GM19455 (cell line): ENCODE results near the gene HOXB9.

Source experiments
- ATAC-seq: cut with Tn5 transposase; IDR thresholded peaks from one replicate; pipeline ENCODE4 v1.9.1; 2021; ENCODE audit not compliant: unreplicated experiment

The HOXB9 gene

GRCh38 chr17:48626245-48627117, at the start of gene HOXB9:
HOXB9 (minus strand) TSS chr17:48626358; CDS start chr17:48626269, 89 bp downstream.
- no peak for ATAC-seq

DNA sequence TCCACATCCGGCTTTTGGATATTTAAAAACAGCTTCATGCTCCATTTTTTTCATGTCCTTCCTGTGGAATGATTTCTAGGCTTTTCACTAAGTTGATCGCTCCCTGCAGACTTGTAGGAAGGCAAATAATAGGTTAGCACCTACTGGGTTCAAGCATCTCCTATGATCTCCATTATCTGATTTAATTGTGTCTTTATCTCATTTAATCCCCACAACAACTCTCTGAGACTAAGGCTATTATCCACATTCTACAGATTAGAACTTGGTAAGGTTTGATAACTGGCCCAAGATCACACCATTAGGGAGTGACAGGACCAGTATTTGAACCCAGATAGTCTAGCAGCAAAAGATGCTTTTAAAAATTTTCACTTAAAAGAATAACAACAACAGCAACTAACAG, 46.2 kb upstream of the HOXB9 start:
- no peak for ATAC-seq

- no peak for ATAC-seq
Measured at GRCh38 chr17:48671697-48672171, 45.6 kb upstream of the HOXB9 start.

DNA sequence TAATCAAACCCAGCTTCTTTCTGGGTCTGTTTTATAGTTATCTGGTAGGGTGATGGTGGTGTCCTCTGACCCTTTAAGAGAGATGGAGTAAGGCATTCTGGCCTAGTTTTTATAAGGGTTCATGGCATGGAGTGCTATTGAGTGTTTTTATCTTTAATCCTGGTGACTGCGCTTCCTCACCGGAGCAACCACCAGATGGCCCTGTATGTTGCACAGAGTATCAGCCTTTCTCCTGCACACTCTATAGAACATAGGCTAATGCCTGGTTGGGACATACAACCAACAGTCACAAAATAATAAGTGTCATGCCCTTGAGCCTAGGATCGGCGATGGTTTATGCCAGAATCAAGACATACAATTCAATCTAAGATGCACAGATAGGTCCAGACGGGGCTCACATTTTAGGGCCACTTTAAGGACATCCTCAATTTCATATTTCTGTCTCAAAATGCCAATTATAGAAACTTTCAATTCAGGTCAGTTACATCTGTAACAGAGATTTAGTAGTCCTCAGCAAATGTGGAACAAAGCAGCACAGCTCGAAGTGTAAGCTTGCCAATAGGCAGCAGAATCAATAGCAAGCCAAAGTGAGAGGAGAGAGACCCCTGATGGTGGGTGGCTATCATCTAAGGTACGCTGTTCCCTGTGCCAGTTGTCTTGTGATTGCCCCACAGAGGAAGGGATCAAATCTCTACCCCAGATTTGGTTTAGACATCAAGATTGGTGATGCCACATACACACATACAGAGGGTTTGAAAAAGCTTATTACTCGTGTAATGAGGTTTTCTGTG, 37.2 kb upstream of the HOXB9 start:
- ATAC-seq, result no peak

GRCh38 chr17:48655913-48656312, 29.8 kb upstream of the HOXB9 start:
- no peak for ATAC-seq

- ATAC-seq, result no peak
Measured at GRCh38 chr17:48649741-48650140, 23.6 kb upstream of the HOXB9 start.

DNA sequence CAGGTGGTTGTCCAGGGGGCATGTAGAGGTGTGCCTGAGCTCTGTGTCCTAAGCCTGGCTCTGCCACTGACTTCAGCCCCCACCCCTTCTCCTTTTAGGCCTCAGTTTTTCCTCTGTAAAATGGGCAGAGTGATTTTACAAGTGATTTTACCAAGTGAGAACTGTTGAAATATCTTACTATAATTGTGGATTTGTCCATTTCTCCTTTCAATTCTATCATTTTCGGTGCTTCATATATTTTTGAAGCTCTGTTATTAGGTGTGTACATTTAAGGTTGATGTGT, 21.7 kb upstream of the HOXB9 start:
- no peak for ATAC-seq

DNA sequence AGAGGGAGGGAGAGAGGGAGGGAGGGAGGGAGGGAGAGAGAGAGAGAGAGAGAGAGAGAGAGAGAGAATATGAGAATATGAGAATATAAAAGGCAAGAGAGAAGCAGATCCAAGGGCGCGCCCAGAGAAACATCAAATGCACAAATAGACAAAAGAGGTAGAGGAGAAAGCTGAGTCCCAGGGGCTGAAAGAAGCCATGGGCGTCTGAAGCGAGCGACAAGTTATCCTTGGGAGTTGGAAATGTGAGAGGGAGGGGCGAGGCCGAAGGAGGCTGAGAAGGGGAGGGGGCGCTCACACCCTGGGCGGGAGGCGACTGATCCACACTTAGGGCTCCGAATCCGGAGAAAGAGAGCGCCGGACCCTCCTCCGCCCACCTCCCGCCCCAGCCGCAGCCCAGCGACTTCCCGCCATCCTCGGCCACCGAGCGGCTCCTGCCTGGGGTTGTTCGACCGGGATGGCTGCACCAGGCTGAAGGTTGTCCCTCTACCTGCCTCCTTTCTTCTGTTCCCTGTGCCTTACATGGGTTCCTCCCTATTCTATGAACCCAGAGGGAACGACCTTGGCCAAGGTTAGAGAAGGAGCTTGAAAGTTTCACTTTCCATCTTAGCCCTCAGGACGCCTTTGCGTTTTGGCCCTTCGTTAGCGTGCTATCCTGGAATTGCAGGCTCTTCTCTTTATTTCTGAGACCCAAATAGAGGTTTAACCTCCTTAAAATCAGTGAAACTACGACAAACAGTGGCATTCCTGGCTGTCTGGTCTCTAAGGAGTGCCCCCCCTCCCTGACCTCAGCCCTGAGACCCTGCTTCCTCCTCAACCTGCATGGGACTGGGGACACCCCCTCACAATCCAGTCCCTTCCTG, 21.2 kb upstream of the HOXB9 start:
- no peak for ATAC-seq

- ATAC-seq, result no peak
Measured at GRCh38 chr17:48646183-48647102, 20.3 kb upstream of the HOXB9 start.

DNA sequence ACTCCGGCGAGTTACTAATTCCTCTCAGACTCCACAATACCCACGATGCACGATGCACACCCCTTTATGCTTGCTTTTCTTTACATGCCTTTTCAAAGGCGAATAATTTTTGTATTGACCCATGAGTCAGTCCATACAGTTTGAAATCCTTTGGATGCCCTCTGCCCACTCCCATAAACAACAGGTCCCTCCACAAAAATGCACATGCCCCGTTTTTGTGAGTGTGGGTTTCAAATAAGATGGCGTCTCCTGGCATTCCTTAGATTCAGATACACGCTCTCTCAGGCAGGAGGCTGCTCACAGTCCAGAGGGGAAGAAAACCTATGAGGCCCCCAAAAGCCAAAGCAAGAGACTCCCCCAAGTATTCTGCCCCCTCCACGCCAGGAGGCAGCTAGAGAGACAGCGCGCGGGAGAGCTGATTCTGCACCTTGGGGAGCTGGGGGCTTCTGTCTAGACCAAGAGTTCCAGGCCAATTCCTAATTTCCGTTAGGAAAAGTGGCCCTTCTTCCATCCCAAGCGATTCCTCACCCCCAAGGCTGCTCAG, 19.6 kb upstream of the HOXB9 start:
- ATAC-seq, result no peak

GRCh38 chr17:48644910-48645557, 18.9 kb upstream of the HOXB9 start:
- no peak for ATAC-seq

DNA sequence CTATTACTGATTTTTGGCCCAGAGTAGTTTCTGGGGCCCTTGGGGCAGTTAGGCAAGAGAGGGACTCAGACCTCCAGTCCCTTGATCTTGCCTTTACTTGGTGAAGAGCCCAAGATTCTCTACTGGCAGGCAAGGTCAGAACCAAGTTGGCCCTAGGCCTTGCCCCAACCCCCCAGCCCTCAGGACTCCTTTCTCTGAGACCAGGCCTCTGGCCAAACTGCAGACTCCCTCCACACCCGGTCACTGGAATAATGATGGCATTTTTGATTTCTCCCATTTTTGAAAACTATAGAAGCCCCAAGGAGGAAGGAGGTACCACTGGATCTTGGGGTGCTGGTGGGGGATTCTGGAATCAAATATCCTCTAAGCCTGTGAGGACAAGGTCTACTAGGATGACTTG, 18.0 kb upstream of the HOXB9 start:
- no peak for ATAC-seq

GRCh38 chr17:48643697-48644012, 17.5 kb upstream of the HOXB9 start:
- no peak for ATAC-seq

DNA sequence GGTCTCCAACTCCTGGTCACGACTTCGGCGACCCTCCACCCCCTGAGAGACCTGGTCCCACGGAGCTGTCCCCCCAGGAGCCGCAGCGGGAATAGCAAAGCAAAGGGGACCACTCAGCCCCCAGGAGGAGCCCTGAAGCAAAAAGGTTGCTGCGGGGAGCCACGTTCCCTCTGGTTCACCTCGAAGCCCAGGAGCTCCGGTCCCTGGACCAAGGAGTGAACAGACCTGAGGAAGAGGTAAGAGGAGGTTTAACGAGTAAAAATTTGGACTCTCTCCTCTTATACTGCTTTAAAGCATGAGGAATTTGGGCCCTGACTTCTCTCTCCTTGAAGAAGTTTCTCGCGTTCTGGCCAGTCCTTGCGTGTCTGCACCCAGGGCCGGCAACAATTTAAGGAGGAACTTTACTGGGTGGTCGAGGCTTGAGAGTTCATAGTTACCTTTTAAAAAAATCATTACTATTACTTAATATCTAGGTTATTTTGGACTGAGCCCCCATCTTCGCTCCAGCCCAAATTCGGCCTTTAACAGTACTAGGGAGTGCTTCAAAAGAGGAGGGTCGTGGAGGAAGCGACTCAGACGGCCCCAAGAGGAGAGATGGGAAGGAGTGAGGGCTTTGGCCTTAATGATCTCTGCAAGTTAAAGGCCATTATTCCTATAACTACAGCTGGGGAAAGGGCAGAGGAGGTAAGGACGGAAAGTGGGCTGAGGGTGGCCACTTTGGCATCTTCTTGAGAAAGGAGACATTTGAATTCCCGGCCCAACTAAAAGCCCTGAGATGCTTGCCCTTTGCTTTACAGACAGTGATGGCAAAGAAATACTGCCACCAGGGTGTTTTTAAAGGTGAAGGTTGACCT, 16.9 kb upstream of the HOXB9 start:
- ATAC-seq, result no peak

- ATAC-seq, result no peak
Measured at GRCh38 chr17:48642059-48642842, 16.1 kb upstream of the HOXB9 start.

DNA sequence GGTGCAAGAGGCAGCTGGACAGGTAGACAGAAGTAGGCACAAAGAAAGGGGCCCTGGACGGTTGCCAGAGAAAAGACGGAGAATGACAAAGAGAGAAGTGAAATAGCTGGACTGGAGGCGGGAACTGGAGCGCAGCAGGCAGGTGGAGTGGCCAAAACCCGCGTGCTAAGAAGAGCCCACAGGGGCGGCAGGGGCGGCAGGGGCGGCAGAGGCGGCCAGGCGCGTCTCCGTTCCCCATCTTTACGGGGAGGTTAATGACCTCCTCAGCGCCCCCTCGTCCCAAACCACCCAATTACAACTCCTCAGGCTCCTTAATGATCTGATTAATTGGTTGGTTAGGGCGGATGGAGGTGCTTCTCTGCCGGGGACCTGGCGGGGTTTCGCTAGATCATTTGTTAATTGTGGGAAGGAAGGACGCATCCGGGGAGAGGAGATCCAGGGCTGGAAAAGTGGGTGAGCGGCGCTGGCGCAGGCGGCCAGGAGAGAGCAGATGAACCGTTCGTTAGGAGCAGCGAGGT, 15.4 kb upstream of the HOXB9 start:
- ATAC-seq, result no peak

GRCh38 chr17:48640858-48641180, 14.7 kb upstream of the HOXB9 start:
- no peak for ATAC-seq
